HuH-7 (cell line): ENCODE measurements around the gene CDKL5.
"Not testable (repeated sequence)": the region's sequence is repeated elsewhere in the genome, so short reads cannot be mapped to it uniquely, and the experiment has no call there.

ENCODE experiments used
- DNase-seq: peaks from one replicate; pipeline ENCODE4 v3.0.0; 2011; ENCODE audit warnings: low spot score

CDKL5 gene

DNA sequence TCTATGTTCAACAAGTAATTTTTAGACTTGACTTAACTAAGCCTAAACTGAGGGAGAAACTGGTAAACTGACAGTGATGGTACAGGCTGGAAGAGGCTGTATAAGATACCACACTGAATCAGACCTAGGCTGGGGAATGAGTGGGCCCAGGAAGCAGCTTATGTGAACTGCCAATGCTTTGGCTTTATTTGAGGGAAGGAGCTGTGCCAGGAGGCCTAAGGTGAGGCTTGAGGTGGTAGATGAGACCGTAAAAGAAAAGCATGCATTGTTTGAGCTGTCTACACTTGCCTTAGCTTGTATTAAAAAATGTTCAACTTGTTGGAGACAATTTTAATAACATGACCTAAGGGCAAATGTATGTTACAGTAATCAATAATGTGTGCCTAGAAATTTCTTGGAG lies 150.3 kb downstream of the CDKL5 start:
- no peak for DNase-seq

DNA sequence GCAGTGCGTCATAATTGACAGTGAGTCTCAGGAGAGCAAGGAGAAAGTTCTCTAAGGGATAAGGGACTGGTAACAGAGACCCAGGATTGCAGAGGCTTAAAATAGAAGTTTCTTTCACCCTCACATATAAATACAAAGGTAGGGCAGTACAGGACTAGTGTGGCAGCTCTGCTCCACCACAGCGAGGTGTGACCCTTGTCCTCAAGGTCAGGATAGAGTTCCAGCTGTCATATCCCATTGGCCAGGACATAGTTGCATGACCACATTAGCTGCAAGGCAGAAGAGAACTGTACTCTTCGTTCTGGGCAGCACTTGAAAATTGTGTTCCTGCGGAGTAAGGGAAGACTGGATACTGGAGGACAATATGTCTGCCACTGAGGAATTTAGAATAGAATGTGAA lies 152.0 kb downstream of the CDKL5 start:
- no peak for DNase-seq

DNA sequence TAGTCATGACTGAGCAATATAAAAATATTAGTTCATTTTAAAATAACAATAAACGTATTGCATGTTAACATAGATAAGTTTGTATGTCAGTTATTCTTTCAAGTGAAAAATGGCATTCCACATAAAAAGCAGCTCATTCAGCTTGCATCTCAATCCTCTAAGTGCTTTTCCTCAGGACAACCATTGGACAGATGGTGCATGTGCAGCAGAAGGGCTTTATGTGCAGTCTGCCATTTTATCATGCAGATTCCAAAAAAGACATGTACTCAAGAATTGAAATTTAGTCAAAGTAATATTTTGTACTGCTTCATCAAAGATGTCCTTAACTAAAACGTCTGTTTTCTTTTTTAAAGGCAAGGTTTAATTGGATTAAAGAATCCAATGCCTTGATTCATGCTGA lies 153.1 kb downstream of the CDKL5 start:
- DNase-seq, result no peak

DNA sequence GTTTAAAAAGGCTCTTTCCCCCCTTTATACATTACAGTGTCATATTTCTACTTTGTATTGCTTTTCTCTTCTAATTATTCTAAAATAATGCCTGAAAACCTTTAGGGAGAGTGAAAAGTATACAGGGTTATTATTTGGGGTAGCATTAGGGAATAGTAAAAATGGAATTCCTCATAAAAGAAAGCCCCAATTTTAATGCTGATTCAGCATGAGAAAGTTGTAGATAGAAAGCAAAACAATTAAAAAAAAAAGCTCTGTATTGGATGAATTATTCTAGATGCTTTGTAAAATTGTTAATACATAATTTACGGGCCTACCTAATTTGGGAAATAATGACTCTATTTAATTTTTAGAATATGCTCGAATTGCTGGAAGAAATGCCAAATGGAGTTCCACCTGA lies 154.1 kb downstream of the CDKL5 start:
- DNase-seq, result no peak

DNA sequence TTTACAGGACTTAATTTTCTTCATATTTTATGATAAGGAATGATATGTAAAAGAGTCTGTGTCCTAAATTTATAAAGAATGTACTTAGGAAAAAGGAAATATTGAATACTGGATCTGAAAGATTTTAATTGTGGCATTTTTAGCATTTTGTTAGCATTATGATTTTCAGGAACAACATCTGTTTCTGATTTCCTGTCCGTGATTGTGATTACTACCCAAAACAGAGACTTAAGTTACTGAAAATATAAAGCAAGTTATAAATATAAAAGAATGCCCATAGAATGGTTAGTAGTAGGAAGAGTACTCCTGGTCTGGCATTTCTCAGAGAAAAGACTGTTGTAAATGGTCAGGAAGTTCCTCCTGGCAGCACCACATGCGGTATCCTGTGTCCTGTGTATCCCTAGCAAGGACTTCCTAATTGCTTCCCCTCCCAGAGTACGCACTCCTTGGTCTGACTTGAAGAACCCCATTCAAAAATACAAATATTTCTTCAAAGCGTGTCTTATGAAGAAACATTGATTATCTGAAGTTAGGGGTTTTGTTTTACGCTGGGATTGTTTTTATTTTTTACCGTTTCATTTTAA lies 157.6 kb downstream of the CDKL5 start:
- no peak for DNase-seq

DNA sequence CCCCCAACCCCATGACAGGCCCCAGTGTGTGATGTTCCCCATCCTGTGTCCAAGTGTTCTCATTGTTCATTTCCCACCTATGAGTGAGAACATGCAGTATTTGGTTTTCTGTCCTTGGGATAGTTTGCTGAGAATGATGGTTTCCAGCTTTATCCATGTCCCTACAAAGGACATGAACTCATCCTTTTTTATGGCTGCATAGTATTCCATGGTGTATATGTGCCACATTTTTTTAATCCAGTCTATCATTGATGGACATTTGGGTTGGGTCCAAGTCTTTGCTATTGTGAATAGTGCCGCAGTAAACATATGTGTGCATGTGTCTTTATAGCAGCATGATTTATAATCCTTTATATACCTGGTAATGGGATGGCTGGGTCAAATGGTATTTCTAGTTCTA lies 163.9 kb downstream of the CDKL5 start:
- not testable (repeated sequence) for DNase-seq

DNA sequence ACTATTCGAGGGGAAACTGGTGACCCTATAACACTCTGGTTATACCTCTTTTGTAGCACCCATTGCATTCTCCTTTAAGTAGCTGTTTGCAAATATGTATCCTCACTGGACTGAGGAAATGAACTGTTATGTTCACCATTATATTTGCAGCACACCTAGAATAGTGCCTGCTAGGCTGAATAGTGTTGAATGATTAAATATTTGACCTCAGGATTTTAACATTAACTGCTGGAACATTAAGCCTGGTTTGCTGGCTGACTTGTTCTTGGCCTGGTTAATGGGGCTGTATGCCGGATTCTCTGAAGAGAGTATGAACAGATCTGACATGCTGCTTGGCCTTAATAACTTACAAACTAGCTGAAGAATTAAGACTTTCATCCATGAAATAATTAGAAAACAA lies 166.4 kb downstream of the CDKL5 start:
- no peak for DNase-seq

DNA sequence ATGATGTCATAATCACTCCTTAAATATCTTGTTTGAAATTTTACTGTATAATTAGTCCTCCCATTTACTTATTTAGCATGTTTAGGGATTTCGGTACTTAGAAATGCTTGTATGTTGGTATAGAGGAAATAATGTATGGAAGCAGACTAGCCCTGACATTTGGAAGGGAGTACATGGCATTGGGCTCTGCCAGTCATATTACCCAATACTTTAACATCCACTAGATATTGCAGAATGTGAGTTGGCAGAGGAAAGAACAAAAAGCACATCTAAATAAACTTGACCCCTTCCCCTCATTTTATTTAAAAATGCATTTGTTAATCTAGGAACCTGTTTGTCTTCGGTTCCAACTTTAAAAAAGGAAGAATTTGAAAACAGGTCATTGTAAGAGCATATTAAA lies 168.7 kb downstream of the CDKL5 start:
- DNase-seq, result no peak

DNA sequence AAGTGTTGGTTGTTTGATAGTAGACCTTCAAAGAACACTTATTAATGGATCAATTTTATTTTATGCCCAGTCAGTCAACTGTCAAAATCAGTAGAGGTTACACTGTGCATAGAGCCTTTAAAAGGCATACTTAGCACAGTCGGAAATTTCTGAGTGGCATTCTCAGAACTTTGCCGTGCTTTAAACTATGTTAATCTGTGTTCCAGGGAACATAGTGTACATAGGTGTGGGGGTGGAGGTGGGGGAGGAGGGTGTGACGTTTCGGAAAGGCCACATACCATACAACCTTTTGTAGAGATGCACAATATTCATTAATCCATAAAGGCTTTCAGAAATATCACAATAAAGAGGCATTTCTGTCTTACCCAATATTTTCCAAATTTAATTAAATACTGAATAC lies 170.7 kb downstream of the CDKL5 start:
- DNase-seq, result no peak

DNA sequence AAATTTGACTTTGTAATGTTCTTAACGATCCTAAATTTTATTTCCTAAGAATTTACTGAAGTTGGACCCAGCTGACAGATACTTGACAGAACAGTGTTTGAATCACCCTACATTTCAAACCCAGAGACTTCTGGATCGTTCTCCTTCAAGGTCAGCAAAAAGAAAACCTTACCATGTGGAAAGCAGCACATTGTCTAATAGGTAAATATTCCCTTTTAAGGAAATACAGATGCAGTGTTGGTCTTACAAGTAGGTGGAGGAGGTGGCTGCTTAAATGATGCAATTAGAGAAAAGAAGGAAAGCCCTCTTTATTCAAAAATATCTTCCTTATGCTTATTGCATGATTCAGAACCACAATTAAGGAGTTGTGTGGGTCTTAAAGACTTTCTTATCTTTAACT lies 173.0 kb downstream of the CDKL5 start:
- no peak for DNase-seq

DNA sequence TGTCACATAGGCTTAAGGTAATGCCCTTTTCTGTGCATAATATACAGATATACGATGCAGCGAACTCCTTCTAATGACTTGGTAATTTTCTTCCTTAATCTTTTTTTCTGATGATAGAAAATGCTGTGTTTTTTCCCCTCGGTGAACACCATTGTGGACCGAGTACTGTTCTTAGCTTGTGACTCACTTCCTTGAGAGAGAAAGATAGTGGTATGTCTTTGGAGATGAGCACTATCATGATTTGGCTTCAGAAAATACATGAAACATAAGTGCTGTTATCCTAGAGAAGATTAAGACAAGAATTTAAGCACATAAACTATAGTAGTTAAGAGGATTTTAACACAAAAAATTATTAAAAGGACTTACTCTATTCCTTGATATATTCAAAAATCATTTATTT lies 182.6 kb downstream of the CDKL5 start:
- DNase-seq, result no peak

DNA sequence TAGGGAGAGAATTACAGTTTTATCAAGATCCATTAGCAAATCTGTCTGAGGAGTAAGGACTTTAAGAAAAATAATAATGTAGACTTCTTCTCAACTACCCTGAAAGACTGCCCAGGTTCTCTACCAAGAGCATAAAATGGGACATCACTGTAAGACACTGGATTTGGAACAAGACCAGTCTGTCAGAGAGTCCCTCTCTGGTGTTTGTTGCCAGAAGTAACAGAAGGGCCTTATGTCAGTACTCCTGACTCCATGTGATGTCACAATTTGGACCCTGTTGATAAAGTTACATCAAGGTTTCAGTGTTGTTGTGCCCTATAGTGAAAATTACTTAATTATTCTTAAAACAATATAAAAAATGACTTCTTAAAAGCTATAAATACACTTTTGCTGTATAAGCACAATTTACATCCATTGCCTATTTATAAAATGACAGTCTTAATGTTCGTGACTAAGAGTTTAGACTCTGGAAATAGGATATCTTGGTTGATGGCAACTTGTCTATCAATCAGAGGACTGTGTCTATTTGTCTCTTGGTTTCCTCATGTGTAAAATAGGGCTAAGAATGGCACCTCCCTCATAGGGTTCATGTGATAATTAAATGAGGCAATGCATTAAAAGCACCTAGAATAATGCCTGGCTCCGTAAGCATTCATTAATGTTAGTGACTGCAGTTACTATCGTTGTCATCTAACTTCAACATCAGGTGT lies 188.7 kb downstream of the CDKL5 start:
- no peak for DNase-seq

DNA sequence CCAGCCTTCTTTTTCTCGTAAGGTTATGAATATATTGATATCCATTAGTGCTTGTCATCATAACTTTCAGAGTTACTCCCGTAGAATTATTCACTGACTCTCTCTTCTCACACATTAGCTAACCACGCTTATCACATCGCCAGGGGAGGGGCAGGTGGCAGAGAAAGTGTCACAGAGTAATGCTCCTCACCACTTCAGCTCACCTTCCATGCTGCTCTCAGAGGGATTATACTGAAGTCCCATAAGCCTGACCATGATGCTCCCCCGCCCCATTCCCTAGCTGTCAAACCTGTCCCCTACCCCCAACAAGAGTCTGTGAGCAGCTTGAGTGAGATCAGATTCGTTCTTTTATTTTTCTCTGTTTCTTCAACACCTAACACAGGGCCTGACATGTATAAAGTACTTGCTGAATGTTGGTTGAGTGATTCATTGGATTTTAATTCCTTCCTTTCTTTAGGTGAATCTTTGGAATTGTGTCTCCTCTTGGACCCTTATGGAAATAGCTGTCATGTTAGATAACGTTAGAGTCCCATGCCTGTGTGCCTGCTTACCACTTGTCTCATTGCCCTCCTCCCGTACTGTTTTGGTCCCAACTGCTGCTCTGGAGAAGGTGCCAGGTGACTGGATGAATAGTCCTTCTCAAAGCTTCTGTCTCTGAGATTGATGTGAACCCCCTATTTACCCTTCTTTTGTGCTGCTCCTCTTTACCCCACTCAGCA lies 191.4 kb downstream of the CDKL5 start:
- DNase-seq, result no peak

DNA sequence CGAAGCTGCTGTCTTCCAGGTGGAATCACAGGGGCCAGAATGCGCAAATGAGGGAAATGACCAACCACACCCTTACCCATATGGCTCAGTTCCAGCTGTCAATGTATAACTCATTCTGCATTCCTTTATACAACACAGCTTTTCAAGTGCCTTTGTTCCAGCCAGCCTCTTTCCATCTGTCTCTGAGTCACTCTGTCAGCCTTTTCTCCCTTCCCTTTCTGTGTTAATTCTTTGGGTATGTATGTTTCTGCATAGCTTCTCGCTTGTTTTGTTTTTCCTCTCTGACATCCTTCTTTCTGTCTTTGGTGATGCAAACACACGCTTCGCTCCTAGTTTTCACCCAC lies 192.0 kb downstream of the CDKL5 start:
- peak; percentile 17 for DNase-seq

DNA sequence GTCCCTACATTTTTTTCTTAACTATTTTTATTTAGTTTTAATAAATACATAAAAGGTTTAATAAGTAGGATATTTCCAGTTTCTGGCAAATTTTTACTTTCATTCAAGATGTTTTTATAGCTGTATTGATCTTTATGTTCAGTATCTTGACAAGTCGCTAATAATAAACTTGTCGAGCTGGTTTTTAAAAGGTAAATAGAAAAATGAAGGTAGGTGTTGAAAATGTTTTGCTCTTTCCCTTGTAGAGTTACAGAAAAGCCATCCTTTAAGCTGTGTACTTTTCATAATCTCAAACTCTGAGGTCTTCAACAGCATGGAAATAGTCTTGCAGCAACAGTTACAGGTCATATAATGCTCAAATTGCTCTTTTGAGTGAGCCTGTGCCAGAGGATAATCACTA lies 193.9 kb downstream of the CDKL5 start:
- no peak for DNase-seq

DNA sequence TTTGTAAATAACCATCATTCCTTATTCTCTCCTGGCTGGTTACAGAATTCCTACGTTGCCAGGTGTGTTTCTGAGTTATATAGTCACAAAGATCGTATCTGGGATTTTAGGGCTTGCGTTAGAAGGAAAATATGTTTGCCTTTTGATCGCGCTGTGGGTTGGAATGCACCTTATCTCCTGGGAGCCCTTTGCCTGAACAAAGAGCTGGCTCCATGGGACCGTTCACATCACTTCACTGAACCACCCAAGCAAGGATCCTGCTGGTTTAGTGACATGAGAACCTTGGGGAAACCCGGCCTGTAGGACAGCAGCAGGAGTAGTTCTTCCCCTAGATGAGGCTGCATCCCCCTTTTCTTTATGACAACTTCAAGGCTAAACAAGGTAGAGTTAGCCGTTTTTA lies 194.9 kb downstream of the CDKL5 start:
- DNase-seq, result peak; percentile 15

DNA sequence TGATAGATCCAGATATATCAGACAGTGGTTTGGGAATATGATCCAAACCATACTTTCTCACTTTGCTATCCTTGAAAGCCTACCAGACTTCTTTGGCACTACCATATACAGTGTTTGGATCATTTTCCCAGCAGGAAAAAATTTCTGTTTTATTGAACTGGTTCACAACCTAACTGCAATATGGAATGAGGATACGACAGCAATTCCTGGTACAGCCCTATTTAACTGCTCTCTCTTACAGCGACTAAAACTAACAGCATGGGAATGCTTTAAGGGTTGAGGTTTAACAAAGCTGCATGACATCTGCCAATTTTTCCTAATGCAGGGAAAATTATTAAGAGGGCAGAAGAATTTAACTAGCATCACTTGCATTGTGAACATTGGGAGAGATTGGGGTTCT lies 199.2 kb downstream of the CDKL5 start:
- no peak for DNase-seq

DNA sequence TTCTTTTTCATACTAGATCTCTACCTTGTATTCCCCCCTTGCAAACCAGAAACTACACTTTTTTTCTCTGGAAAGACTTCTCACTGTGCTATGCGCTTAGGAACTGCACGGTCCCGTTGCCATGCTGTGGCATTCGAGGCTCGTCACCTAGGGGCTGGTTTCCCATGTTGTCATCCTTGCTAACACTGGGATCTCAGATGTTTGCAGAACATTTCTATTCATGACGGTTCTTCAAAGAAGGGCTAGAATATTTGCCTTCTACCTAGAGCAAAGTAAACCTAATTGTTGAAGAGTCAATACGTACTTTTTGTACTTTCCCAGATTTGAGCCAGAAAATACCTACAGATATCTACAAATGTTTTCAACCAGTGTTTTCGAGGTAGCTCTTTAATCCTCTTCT lies 205.5 kb downstream of the CDKL5 start:
- no peak for DNase-seq

DNA sequence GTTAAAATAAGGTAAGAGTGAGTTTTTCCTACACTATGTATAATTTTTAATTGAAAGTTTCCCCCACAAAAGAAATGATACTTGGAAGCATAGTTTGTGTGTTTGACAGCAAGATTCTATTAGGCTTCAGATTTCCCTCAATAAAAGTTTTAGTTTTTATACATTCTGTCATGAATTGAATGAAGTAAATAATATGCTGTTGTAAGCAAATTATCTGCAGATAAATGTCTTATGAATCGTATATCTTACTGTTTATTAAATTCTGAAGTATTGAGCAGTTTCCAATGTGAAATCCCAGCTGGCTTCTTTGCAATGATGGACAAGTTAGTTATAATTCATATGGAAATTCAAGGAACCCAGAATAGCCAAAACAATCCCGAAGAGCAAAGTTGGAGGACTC lies 213.0 kb downstream of the CDKL5 start:
- no peak for DNase-seq

DNA sequence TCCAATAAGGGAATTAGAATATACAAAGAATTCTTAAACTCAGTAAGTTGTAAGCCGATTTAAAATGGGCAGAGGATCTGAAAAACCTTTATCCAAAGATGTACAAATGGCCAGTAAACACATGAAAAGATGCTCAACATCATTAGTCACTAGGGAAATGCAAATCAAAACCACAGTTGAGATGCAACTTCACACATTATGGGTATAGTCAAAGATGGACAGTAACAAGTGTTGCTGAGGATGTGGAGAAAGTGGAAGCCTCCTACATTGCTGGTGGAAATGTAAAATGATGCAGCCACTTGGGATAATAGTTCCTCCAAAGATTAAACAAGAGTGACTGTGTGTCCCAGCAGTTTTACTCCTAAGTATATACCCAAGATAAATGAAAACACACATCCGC lies 213.9 kb downstream of the CDKL5 start:
- no peak for DNase-seq

DNA sequence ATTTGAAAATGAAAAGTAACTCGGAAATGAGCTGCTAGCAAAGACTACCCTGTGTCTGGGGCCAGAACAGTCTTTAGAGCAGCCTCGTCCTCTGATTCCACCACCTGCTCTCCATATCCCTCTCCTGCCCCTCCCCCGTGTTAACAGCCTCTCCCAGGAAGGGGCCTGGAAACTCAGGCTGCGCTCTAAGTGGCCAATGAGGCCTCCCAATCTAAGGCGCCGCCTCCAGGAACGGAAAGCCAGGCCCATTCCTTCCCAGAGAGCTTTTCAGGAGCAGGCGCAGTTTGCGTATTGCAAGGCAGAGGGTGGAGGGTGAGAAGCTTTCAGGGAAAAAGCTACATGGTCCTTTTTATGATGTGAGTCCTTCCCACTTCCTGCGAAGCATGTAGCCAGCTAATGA lies 215.3 kb downstream of the CDKL5 start:
- DNase-seq, result no peak

DNA sequence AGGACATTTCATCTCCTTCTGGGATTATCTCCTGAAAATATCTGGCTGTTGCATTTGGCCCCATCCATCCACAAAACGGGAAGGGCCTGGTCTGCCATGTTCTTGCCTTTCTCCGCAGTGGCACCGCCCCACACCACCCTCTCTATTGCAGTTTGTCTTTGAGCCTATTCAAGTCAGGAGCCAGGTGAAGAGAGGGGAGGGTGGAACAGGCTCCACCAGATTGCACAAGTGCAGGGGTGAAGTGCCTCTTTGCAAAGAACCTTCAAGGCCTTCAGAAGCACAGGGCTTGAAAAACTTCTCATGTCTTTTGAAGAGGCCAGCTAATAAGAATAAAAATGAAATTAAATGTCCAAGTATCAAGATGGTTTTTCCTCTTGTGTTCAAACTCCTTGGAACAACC lies 217.8 kb downstream of the CDKL5 start:
- no peak for DNase-seq

DNA sequence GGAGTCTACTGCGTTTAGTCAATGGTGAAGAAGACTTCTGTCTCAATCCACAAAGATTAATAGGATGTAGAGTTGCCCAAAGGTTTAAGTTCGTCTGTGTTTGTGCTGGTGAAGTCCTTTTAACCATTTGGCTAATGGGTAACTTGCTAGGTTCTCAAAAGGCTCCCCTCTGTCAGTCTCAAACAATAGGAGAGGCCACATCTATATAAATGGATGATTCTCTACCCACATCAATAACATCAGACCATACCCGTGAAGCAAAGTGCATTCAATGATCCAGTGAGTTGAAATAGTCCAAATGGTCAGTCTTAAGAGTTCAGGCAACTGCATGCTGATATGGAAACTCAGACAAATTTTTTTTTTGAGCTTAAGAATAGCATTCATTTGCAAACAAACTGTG lies 218.4 kb downstream of the CDKL5 start:
- DNase-seq, result no peak

DNA sequence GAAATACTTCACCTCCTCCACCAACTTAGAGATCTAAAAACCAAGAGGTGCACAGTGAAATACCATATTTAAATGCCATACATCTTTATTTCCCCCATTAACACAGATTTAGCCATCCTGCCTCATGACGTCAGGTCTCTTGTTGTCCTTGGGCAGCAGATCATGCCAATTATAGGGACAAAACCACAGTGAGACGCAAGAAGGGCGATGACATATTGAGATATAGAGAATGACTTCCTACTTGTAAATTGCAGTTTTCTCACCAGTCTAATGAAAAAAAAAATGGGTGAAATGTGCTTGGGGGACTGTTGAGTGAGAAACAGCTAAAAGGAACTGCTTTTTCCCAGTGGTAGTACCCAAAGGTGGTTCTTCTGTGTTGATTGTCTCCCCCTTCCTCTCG lies 222.2 kb downstream of the CDKL5 start:
- DNase-seq, result no peak
